ENCODE results near the gene TBX18. TPM values are rescaled to one million over a fixed set of nuclear protein-coding genes. Genes with fewer than 3 reads are reported as not detected.

Gene TBX18
- total and polyA plus RNA-seq, 9 of the 15 experiments (the other 6 are each of a cell fraction or from before 2014, with no cell fraction given): 4.0 to 36.1 (median 20.7) TPM

DNA sequence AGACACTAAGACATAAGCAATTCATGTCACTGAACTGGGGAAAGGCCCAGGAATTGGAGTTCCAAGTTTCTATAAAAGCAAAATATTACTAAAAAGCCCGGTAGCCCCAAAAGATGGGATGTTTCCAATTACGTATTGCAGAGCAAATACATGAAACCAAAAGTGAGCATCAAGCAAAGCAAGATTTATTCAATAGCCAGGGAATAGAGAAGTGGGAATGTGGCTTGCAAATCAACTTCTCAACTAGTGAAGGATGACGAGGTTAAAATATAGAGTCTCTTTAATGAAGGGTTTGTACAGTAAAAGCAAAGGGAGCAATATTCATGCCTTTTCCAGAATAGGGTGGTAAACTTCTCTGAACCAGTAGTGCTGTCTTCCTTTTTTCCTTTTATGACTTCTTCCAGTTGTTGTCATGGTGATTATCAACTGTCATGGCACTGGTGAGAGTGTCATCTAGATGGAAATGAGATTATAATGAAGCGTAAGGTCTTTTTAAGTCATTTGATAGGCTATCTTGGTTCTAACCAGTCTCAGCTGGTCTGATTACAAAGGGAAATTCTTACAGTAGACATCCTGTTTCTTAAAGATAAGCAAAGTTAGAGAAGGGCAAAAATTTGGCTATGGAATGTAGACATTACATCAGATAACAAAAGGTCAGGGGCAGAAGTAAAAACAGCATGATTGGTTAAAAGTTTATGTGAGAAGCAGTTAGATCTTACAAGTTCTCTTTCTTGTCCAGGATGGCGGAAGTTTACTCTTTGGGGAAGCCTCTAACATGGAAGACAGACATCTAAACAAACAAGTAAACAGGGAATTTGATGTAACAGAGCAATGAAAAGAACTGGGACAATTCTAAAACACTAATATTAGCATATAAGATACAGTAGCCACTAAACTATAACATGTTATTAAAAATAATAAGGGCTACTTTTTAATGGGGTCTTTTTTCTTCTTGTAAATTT, 96.9 kb downstream of the TBX18 start (continued):
- peak; percentile 44; the same call in 1 of the 2 replicates for TF ChIP-seq ESRRA (IDR thresholded peaks at IDR 0.05; ENCODE audit: borderline replicate concordance, low read depth)
- TF ChIP-seq NR2C2 (CRISPR knock-in tag; IDR thresholded peaks at IDR 0.05): no peak
- TF ChIP-seq NR2C2 (tag; IDR thresholded peaks at IDR 0.05): peak; percentile 85
- no peak for TF ChIP-seq ZKSCAN3 (CRISPR knock-in tag; IDR thresholded peaks at IDR 0.05)
- TF ChIP-seq ZNF197 (CRISPR knock-in tag; IDR thresholded peaks at IDR 0.05; ENCODE audit: low read depth): 0 out of 2 replicates have a peak, but pooled peaks have one; percentile 61
- no peak for TF ChIP-seq SETDB1 (IDR thresholded peaks at IDR 0.05; ENCODE audit: low read length)
- TF ChIP-seq SMARCA4 (IDR thresholded peaks at IDR 0.05): peak; percentile 62; the same call in 1 of the 2 replicates
- TF ChIP-seq NR2C1 (IDR thresholded peaks at IDR 0.05): no peak; the same call in 1 of the 2 replicates
- TF ChIP-seq NR2C1 (tag; IDR thresholded peaks at IDR 0.05): peak; percentile 83
- peak; percentile 79; the same call in 1 of the 2 replicates for TF ChIP-seq CTBP1 (IDR thresholded peaks at IDR 0.05; ENCODE audit: borderline replicate concordance)
- TF ChIP-seq, protein P1, sequence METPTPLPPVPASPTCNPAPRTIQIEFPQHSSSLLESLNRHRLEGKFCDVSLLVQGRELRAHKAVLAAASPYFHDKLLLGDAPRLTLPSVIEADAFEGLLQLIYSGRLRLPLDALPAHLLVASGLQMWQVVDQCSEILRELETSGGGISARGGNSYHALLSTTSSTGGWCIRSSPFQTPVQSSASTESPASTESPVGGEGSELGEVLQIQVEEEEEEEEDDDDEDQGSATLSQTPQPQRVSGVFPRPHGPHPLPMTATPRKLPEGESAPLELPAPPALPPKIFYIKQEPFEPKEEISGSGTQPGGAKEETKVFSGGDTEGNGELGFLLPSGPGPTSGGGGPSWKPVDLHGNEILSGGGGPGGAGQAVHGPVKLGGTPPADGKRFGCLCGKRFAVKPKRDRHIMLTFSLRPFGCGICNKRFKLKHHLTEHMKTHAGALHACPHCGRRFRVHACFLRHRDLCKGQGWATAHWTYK (CRISPR knock-in tag; IDR thresholded peaks at IDR 0.05): 0 out of 2 replicates have a peak, but pooled peaks have one; percentile 32
- TF ChIP-seq NFIX (CRISPR knock-in tag; IDR thresholded peaks at IDR 0.05; ENCODE audit: low read depth): no peak
- TF ChIP-seq GABPA (tag; conservative IDR thresholded peaks at IDR 0.05; ENCODE audit: low read depth): peak; percentile 45; the same call in 1 of the 2 replicates
- no peak for TF ChIP-seq ZNF445 (CRISPR knock-in tag; IDR thresholded peaks at IDR 0.05; ENCODE audit: low read depth)
- peak; percentile 89 for TF ChIP-seq TEAD4 (IDR thresholded peaks at IDR 0.05; ENCODE audit: low read length)
- no peak for TF ChIP-seq TEAD4 (CRISPR knock-in tag; IDR thresholded peaks at IDR 0.05; ENCODE audit: borderline replicate concordance)
- peak; percentile 19 for TF ChIP-seq TAF9B (IDR thresholded peaks at IDR 0.05; ENCODE audit: partially characterized antibody)
- TF ChIP-seq, protein P2, sequence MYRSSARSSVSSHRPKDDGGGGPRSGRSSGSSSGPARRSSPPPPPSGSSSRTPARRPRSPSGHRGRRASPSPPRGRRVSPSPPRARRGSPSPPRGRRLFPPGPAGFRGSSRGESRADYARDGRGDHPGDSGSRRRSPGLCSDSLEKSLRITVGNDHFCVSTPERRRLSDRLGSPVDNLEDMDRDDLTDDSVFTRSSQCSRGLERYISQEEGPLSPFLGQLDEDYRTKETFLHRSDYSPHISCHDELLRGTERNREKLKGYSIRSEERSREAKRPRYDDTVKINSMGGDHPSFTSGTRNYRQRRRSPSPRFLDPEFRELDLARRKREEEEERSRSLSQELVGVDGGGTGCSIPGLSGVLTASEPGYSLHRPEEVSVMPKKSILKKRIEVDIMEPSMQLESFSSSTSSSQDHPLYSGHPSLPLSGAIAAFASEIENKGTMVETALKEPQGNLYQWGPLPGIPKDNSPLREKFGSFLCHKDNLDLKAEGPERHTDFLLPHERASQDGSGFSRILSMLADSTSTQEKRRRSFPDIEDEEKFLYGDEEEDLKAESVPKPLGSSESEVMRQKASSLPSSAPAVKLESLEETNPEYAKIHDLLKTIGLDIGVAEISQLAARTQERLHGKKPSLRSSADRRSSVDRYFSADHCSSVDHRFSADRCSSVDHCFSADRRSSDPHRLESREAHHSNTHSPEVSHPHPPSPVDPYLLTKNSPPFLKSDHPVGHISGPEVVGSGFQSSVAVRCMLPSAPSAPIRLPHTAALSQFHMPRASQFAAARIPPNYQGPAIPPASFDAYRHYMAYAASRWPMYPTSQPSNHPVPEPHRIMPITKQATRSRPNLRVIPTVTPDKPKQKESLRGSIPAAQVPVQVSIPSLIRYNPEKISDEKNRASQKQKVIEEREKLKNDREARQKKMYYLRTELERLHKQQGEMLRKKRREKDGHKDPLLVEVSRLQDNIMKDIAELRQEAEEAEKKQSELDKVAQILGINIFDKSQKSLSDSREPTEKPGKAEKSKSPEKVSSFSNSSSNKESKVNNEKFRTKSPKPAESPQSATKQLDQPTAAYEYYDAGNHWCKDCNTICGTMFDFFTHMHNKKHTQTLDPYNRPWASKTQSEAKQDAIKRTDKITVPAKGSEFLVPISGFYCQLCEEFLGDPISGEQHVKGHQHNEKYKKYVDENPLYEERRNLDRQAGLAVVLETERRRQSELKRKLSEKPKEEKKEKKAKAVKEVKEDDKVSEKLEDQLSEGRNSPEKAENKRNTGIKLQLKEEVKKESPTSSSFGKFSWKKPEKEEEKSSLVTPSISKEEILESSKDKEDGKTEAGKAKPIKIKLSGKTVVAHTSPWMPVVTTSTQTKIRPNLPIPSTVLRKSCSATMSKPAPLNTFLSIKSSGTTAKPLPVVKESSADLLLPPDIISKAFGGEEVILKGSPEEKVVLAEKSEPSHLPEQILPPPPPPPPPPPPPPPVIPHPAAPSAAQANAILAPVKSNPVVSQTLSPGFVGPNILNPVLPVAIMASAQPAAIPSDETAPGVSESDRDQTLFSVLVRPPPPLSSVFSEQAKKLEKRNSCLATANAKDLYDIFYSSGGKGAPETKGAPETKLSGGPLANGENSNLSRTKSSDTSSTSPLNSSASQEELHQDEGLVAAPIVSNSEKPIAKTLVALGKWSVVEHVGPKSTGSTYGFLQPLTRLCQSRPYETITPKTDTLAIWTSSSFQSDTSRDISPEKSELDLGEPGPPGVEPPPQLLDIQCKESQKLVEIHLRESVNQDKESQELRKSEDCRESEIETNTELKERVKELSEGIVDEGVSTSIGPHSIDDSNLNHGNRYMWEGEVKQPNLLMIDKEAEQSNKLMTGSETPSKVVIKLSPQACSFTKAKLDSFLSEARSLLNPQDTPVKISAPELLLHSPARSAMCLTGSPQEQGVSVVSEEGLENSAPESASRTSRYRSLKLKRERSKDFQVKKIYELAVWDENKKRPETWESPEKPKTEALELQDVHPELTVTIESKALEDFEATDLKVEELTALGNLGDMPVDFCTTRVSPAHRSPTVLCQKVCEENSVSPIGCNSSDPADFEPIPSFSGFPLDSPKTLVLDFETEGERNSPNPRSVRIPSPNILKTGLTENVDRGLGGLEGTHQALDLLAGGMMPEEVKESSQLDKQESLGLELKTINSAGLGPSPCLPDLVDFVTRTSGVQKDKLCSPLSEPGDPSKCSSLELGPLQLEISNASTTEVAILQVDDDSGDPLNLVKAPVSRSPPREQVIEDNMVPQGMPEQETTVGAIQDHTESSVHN (IDR thresholded peaks at IDR 0.05; ENCODE audit: borderline replicate concordance in 1 of 2, low read depth in 1 of 2): 0 out of 4 replicates have a peak, but pooled peaks of 1 of the 2 experiments have one; percentile 45
- TF ChIP-seq MTA2 (IDR thresholded peaks at IDR 0.05; ENCODE audit: low read depth): 0 out of 2 replicates have a peak, but pooled peaks have one; percentile 26
